HG02840 (cell line): ENCODE measurements around the gene LBR.

Experiments used
- ATAC-seq: cut with Tn5 transposase; IDR thresholded peaks from one replicate; pipeline ENCODE4 v1.9.1; 2021; ENCODE audit warnings: mild to moderate bottlenecking, moderate library complexity, moderate number of reproducible peaks; ENCODE audit not compliant: unreplicated experiment, low FRiP score

Gene LBR

DNA sequence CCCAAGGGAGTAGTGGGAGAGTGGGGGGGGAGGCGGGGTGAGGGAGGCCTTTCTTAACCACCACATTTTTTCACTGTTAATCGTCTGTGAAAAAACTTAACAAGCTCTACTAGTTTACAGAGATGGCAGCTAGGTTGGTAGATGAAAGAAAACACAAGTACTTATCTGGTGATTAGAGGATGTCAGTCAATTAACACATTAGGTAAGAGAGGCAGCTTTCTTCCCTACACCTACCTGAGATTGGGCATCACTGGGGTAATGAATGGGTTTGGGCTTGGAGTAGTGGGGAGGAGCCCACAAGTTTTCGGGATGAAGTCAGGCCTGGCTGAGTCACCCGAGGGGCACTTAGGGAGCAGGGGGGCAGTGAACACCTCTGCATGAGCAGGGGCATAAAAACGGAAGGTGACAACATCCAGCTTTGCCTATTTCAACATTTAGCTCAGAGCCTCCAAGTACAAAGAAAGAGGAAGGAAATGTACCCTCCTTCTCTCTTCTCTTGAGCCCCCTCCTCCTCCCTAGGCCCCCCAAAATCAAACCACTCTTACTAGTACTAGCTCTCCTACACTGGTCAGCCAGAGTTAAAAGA lies 2.5 kb downstream of the LBR start:
- no peak for ATAC-seq

DNA sequence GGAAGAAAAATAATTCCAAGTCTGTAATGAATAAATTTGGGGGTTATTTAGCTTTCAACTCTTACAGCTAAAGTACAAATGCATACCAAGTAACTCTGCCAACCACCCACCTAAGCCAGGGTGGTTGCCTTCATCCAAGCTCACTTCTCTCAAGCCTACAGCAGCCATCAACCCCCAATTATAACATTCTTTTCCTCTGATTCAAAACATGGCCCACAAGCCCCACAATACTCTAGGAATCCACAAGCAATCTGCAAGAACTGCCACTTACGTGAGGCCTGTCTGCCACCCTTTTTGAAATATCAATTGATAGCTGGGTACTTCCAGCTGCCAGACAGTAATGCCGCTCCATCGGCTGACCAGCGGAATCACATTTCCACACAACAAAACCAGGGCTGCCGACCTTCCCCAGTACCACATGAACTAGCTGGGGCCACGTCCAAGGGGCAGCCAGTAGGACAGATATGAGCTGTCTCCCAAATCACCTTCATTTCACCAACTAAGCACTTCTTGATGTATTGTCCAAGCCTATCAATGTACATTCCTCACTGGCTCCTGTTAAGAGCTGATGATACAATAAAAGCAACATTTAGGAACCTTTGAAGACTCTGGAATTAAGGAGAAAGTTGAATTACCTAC lies 3.2 kb downstream of the LBR start:
- no peak for ATAC-seq

DNA sequence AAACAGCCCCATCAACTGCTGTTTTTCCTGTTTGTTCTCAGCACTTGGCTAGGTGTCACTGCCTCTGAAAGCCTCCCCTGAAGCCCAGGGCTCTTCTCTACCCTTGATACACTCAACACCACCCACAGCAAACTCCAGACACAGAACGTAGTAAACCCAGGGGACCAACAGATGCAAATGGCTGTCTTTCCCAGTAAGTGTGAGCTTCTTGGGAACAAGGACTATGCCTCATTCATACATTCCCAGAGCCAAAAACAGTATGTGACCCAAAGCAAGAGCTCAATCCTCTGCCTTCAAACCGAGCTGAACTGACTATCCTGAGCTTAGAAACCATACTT lies 4.4 kb downstream of the LBR start:
- ATAC-seq = no peak

DNA sequence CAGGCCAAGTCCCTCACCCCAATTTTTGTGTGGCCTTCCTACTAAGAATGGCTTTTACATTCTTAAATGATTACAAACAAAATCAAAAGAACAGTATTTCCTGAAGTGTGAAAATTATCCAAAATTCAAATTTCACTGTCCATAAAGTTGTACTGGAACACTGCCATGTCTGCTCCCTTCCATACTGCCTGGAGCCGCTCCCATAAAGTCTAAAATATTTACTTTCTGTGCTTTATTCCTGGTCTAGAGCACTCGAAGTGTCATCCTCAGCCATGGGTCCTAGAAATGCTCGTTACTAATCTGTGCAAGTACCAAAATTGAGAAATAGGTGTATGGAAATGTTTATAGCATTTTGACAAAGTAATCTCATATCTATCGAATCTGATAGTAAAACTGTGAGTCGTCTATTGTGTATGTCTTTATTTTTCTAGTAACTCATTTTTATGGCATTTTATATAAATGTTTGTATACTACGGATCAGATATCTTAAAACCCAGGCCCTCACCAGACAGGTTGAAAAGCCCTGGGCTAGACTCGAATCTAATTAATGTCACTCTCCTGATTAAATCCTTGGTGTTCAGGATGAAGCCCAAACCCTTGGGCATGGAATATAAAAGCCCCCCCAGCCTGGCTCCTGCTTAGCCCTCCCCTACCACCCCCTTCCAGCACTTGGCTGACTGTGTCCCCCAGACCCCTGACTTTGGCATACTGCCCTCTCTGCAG lies 4.9 kb downstream of the LBR start:
- ATAC-seq = no peak

DNA sequence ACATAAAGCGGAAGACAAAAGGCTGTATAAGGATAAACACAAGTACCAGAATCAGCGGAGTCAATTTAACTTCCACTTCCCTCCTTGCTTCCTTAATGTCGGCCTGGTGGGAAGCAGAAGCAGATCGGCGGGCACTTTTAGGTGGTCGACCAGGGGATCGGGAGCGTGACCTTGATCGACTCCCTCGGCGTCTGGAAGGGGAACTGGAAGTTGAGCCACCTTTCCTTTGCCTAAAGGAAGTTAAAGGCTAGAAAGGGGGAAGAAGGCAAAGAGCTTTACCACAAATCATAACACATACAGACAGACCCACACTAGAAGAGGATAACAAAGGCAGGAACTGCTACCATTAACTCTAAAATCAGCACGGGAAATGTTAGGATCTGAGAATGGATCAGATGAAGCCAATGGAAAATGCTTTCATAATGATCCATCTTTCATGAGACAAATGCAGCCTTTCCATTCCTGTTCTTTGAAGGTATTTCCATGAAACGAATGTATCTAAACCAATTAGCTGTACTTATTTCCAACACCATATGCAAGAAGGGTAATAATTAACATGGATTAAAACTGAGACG lies 5.7 kb downstream of the LBR start:
- ATAC-seq = no peak

DNA sequence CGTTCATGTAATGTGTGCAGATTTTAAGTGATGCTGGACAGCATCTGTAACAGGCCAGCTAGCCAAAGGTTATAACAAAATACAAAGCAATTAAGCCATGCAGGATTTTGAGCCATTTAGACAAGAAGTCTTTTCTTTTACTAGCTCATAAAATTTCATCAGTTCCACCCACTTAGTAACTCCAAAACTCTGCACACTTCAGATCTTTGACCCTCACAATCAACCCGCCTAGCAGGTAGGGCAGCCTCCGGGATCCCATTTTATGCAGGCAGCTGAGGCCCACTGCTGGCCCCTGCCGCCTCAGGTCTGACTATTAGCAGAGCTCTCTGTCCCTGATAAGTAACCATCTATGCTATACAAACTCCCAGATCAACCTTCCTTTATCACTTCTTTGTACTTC lies 9.2 kb downstream of the LBR start:
- no peak for ATAC-seq

- no peak for ATAC-seq
Measured at GRCh38 chr1:225418059-225418458, 9.8 kb downstream of the LBR start.

DNA sequence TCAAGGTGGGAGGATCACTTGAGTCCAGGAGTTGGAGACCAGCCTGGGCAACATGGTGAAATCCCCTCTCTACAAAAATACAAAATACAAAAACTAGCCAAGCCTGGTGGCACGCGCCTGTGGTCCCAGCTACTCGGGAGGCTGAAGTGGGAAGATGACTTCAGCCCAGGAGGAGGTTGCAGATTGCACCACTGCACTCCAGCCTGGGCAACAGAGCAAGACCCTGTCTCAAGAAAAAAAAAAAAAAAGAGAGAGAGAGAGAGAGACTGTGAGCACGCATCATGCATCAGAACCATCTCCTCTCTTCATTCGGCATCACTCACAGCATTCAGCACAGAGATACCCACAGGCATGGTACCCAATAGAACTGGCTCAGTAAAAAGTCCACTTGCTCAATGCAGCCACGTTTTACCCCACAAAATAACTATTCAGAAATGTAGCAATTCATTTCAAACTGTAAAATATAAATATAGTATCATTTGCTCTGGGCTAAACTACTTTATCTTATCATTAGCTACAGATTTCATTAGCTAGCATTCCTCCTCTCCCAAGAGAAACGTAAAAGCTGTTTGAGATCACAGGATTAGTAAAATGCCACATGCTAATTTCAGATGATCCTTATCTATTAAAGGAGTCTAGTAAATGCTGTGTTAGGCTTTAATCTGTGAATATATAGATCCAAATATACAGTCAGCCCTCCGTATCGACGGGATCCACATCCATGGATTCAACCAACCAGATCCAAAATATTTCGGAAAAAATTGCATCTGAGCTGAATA lies 11.7 kb downstream of the LBR start:
- ATAC-seq = no peak

DNA sequence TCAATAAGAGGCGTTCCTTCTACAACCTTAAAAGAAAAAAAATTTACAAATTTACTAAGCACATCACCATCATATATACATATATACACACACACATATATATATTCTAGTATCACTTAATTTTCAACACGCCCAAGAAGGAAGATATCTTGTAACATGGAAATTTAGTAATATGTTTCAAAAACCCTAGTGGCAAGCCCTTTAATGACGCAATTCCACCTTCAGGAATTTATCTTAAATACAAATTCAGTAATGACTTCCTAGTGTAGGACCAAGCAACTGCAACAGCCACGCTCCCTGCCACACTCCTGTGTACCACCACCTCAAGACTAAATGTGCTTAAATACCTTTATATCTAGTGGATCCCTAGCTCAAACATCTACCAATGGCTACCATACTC lies 12.5 kb downstream of the LBR start:
- no peak for ATAC-seq

GRCh38 chr1:225413708-225414375 lies 14.0 kb downstream of the LBR start:
- no peak for ATAC-seq

DNA sequence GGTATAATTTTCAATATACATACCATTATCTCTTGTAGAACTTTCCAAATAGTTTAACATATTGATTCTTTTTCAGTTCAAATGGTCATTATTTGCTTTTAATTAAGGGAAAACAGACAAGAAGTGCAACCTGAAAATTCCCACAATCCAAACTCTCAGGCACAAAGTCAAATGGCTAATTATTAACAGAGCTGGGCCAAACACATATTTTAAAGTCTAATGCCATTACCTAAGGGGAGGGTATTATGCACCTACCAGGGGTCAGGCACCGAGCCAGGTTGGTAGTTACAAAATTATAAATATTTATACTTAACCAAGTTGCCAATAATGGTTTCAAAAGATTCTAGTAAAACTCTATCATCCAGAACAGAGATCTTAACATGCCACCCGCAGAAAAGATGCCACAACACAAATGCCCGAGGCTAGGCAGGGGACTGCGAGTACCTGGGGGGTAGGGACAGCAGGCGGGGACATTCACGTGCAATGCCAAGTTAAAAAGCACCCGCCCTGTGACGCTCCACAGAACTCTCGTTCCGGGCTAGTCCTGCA lies 15.0 kb downstream of the LBR start:
- no peak for ATAC-seq

DNA sequence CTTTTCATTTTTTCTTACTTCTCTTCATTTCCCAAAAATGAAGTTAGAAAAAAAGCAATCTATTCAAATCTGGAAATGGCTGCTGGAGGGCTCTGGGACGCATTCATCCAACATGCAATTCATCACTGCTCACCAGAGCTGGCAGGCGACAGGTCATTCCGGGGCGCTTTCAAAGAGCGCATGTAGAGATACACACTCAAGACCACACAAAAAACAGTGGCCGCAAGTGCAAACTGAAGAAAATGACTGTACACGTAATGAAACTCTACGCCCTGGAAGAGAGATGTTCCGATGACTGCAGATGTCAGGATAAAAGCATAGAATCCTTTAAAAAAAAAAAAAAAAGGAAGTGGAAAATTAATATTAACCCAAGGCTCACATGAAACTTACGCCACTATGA lies 15.5 kb downstream of the LBR start:
- no peak for ATAC-seq

GRCh38 chr1:225410036-225410435 lies 17.8 kb downstream of the LBR start:
- no peak for ATAC-seq

DNA sequence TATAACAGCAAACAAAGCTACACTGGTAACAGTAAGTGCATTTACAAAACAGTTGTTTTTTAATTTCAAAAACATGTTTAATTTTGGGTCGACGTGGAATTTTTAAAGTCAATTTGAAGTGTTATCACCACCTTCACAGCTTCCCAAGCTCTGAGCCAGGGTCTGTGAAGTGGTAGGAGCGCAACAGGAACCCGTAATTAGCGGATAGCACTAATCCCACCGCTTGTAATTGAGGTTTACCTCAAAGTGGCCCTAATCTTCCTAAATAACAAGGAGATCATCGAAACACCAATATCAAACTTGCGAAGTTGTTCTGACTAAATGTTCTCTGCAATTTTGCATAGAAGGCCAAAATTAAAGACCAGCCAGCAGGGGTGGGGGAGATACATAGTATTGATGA lies 18.8 kb downstream of the LBR start:
- ATAC-seq = no peak

GRCh38 chr1:225408249-225408648 lies 19.6 kb downstream of the LBR start:
- no peak for ATAC-seq

DNA sequence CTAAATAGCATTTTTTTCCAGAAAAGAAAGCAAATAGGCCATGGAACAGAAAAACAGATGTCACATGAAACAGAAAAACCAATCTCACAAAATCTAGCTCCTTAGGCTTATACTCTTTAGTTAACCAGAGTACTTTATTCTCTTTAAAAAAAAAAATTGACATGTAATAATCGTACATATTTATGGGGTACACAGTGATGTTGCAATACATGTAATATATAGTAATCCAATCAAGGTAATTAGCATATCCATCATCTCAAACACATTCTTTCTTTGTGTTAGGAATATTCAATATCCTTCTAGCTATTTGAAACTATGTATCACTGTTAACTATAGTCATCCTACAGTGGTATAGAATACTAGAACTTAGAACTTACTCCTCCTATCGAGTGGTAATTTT lies 20.1 kb downstream of the LBR start:
- ATAC-seq = no peak

- ATAC-seq = no peak
Measured at GRCh38 chr1:225406976-225407725, 20.7 kb downstream of the LBR start.

- ATAC-seq = no peak
Measured at GRCh38 chr1:225400968-225401367, 26.9 kb downstream of the LBR start.

DNA sequence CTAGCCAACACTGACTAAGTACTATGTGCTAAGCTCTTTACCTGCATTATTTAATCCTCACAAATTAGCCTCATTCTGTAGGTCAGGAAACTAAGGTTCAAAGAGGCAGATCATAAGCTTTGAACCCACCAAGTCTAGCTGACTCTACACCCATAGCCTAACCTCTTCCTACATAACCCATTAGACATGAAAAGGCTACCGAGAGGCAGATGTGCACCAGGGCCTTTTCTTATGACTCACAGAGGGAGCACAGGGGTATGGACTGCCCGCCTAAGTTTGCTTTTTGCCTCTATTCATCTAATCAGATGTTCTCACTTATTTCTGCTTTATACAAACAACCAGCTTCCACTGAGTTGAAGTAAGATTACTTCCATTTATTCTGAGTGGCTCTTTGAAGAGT lies 31.5 kb downstream of the LBR start:
- no peak for ATAC-seq

GRCh38 chr1:225389843-225390242 lies 38.0 kb downstream of the LBR start:
- no peak for ATAC-seq
